ENCODE data around the gene STK40. TPM values are rescaled to one million over a fixed set of nuclear protein-coding genes. Genes with fewer than 3 reads are reported as not detected.
A peak's percentile ranks its signal among the peaks of the same experiment; 100 is the strongest.

STK40 gene
- total RNA-seq, 6 donors from 2014 or later: 26.2 to 100 (median 69.1) TPM

GRCh38 chr1:36400514-36400824 is 14.7 kb upstream of the STK40 start:
- Histone ChIP-seq H3K4me3 (peak overlapping the region in 3 of 4 donors; percentile 18 to 44 (median 42)), H3K27ac (peak overlapping the region; percentile 64 to 75 (median 72)), H3K9me3 (no peaks in the 10 kb centered on the region), H3K27me3 (no peaks in the 10 kb centered on the region), H3K4me1 (peaks cover 9 to 33% (median 20%) of the 10 kb centered on the region in 4 donors), H3K36me3 (no peaks in the 10 kb centered on the region)
- DNase-seq (no peak), ATAC-seq (ENCODE audit: low FRiP score in 2 of 2) (no peak)
- TF ChIP-seq EP300 (IDR thresholded peaks at IDR 0.05) (no peak), POLR2A (IDR thresholded peaks at IDR 0.05) (no peak), CTCF (IDR thresholded peaks at IDR 0.05) (no peak)
- WGBS, 2 donors: 91 to 92% methylated on average over 9 to 10 of the region's 10 CpGs

GRCh38 chr1:36398370-36398977 is 12.8 kb upstream of the STK40 start:
- Histone ChIP-seq H3K9me3 (no peaks in the 10 kb centered on the region), H3K27ac (peak overlapping the region in 3 of 4 donors; percentile 87 to 96 (median 93)), H3K4me3 (peak overlapping the region in 1 of 4 donors; percentile 96), H3K27me3 (no peaks in the 10 kb centered on the region), H3K4me1 (peaks cover 9 to 33% (median 20%) of the 10 kb centered on the region in 4 donors), H3K36me3 (peaks cover 0 to 9% (median 7%) of the 10 kb centered on the region in 4 donors)
- WGBS, 2 donors: 81 to 84% methylated on average over 7 of the region's 7 CpGs
- no peak for TF ChIP-seq POLR2A (IDR thresholded peaks at IDR 0.05)
- TF ChIP-seq POLR2AphosphoS5 (IDR thresholded peaks at IDR 0.05): no peak
- no peak for TF ChIP-seq CTCF (IDR thresholded peaks at IDR 0.05)
- TF ChIP-seq EP300 (IDR thresholded peaks at IDR 0.05): no peak
- no peak for ATAC-seq (ENCODE audit: low FRiP score in 2 of 2)
- no peak for DNase-seq

GRCh38 chr1:36397378-36398230 is 11.9 kb upstream of the STK40 start, which contains the start of gene LSM10:
LSM10 (minus strand) TSS chr1:36397908; CDS start chr1:36394129, 3,779 bp downstream.
- peak; percentile 95 to 96 for ATAC-seq (ENCODE audit: low FRiP score in 2 of 2)
- peak; percentile 95 to 96 for DNase-seq
- H3K4me3 ChIP-seq: peak within 1 kb of the TSS; percentile 34 to 96 (median 87)
- H3K9me3 ChIP-seq: no peaks in the 10 kb centered on the region
- H3K27me3 ChIP-seq: no peaks in the 10 kb centered on the region
- peaks cover 9 to 33% (median 20%) of the 10 kb centered on the region in 4 donors for H3K4me1 ChIP-seq
- TF ChIP-seq POLR2AphosphoS5 (IDR thresholded peaks at IDR 0.05) (peak; percentile 96), POLR2A (IDR thresholded peaks at IDR 0.05) (peak in 3 of 4 donors; percentile 80 to 96 (median 90)), EP300 (IDR thresholded peaks at IDR 0.05) (no peak)
- H3K27ac ChIP-seq: peak within 1 kb of the TSS; percentile 87 to 96 (median 94)
- WGBS, 2 donors: 1% methylated on average over 19 to 53 of the region's 60 CpGs
- H3K36me3 ChIP-seq: peaks cover 0 to 18% (median 15%) of the 10 kb centered on the region in 4 donors

- no peaks in the 10 kb centered on the region for H3K9me3 ChIP-seq
- peak overlapping the region; percentile 87 to 96 (median 94) for H3K27ac ChIP-seq
- ATAC-seq (ENCODE audit: low FRiP score in 2 of 2): peak in 1 of 2 donors; percentile 54
- no peak for DNase-seq
- 4 to 9% methylated on average over 5 of the region's 5 CpGs for WGBS, 2 donors
- H3K4me1 ChIP-seq: peaks cover 9 to 33% (median 20%) of the 10 kb centered on the region in 4 donors
- H3K36me3 ChIP-seq: peaks cover 0 to 24% (median 16%) of the 10 kb centered on the region in 4 donors
- TF ChIP-seq POLR2A (IDR thresholded peaks at IDR 0.05) (no peak), EP300 (IDR thresholded peaks at IDR 0.05) (no peak), CTCF (IDR thresholded peaks at IDR 0.05) (no peak), POLR2AphosphoS5 (IDR thresholded peaks at IDR 0.05) (no peak)
- no peaks in the 10 kb centered on the region for H3K27me3 ChIP-seq
- peak overlapping the region; percentile 34 to 96 (median 87) for H3K4me3 ChIP-seq
Observed at GRCh38 chr1:36397083-36397377, 11.3 kb upstream of the STK40 start.

- peak overlapping the region in 1 of 4 donors; percentile 96 for H3K4me3 ChIP-seq
- 78 to 80% methylated on average over 6 of the region's 6 CpGs for WGBS, 2 donors
Observed at GRCh38 chr1:36396359-36396758, 10.6 kb upstream of the STK40 start.

More at GRCh38 chr1:36396359-36396758, 10.6 kb upstream of the STK40 start:
- TF ChIP-seq POLR2A (IDR thresholded peaks at IDR 0.05) (no peak), POLR2AphosphoS5 (IDR thresholded peaks at IDR 0.05) (no peak), EP300 (IDR thresholded peaks at IDR 0.05) (no peak)
- peaks cover 0 to 29% (median 19%) of the 10 kb centered on the region in 4 donors for H3K36me3 ChIP-seq
- peaks cover 9 to 27% (median 18%) of the 10 kb centered on the region in 4 donors for H3K4me1 ChIP-seq
- no peak overlapping the region for H3K27ac ChIP-seq
- DNase-seq (no peak), ATAC-seq (ENCODE audit: low FRiP score in 2 of 2) (no peak)
- H3K27me3 ChIP-seq: no peaks in the 10 kb centered on the region
- H3K9me3 ChIP-seq: no peaks in the 10 kb centered on the region

Data from upper lobe of left lung (tissue), 6 donors.